ENCODE results near the gene RCSD1. TPM values are rescaled to one million over a fixed set of nuclear protein-coding genes. Genes with fewer than 3 reads are reported as not detected.

The RCSD1 gene
- total RNA-seq, 4 donors from 2014 or later: 16.8 to 19.0 (median 18.5) TPM

DNA sequence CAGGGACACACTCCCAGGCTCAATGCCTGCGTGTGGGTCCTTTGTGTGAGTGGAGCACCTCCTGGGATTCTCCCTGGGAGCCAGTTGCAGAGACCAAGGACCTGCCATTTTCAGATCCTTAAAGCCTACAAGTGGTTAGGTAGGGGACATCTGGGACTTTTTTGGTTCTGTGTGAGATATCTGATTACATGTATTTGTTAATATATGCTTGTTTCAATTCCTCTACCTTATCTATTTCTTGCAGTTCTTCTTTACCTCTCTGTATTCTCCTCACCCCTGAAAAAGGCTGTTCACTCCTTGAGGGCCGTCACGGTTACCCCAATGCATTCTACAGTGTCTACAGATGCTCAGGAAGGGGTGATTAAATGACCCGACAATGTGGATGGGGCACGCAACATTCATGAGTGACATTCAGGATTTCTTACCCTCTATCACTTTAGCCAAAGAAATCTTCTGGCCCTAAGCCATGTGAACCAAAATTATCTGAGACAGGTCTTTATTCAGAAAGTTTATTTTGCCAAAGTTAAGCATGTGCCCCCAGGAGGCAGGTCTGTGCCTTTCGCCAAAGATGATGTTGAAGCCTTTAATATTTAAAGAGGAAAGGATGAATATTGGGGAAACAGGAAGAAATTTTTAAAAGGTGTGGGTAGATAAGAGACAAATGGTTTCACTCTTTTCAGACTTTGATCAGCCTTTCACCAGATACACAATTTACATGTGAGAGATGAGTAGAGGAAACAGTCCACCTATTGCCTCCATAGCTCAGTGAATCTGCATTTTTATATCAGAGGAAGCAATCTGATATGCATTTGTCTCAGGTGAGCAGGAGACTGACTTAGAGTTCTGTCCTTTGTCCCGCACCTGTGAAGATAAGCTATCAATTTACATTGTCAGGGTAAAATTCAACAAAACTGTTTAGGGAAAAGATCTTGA is 47.1 kb downstream of the RCSD1 start:
- 93% methylated on average over 7 of the region's 7 CpGs for WGBS
- Histone ChIP-seq H3K27me3 (no peaks in the 10 kb centered on the region), H3K27ac (replicated peaks in 1 of 4) (no peak overlapping the region), H3K9me3 (no peaks in the 10 kb centered on the region), H3K36me3 (peaks cover 0 to 12% (median 0%) of the 10 kb centered on the region in 4 donors), H3K4me1 (peaks cover 17 to 42% (median 27%) of the 10 kb centered on the region in 4 donors), H3K4me3 (no peak overlapping the region)
- no peak for TF ChIP-seq POLR2A (IDR thresholded peaks at IDR 0.05; ENCODE audit: low read depth)
- no peak for TF ChIP-seq CTCF (IDR thresholded peaks at IDR 0.05)
- no peak for TF ChIP-seq EP300 (IDR thresholded peaks at IDR 0.05)
- TF ChIP-seq POLR2AphosphoS5 (IDR thresholded peaks at IDR 0.05): no peak
- no peak for DNase-seq (ENCODE audit: extremely low spot score)
- intact Hi-C loops (cut with DNase I): no loop called here

DNA sequence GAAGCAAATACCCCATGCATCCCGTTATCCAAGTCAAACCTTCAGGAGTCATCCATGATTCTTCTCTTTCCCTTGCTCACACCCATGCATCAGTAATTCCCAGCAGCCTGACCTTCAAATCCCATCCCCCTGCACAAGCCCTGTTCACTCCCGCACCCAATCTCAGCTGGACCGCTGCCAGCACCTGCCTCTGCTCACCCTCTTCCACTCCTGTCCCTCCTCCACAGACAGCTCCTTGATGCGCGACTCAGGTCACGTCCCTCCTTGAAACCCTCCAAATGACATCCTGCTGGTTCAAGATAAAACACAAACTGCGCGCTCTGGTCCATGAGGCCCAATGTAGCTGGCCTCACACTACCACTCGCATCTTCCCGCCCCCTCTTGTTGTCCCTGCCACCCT is 48.4 kb downstream of the RCSD1 start:
- Histone ChIP-seq H3K4me1 (peaks cover 30 to 55% (median 40%) of the 10 kb centered on the region in 4 donors), H3K4me3 (no peak overlapping the region), H3K9me3 (no peaks in the 10 kb centered on the region), H3K27ac (replicated peaks in 1 of 4) (no peak overlapping the region), H3K36me3 (peaks cover 0 to 8% (median 0%) of the 10 kb centered on the region in 4 donors), H3K27me3 (no peaks in the 10 kb centered on the region)
- no peak for TF ChIP-seq EP300 (IDR thresholded peaks at IDR 0.05)
- TF ChIP-seq CTCF (IDR thresholded peaks at IDR 0.05): no peak
- no peak for TF ChIP-seq POLR2A (IDR thresholded peaks at IDR 0.05; ENCODE audit: low read depth)
- no peak for TF ChIP-seq POLR2AphosphoS5 (IDR thresholded peaks at IDR 0.05)
- intact Hi-C loops (cut with DNase I): no loop called here
- DNase-seq (ENCODE audit: extremely low spot score): no peak
- WGBS: 93% methylated on average over 10 of the region's 10 CpGs

- H3K36me3 ChIP-seq: peaks cover 0 to 4% (median 0%) of the 10 kb centered on the region in 4 donors
- intact Hi-C loops (cut with DNase I): no loop called here
- WGBS: 98% methylated on average over 3 of the region's 3 CpGs
- no peak for DNase-seq (ENCODE audit: extremely low spot score)
- no peak overlapping the region for H3K4me3 ChIP-seq
- H3K27me3 ChIP-seq: no peaks in the 10 kb centered on the region
- no peaks in the 10 kb centered on the region for H3K9me3 ChIP-seq
- peak overlapping the region in 1 of 4 donors; percentile 75 for H3K27ac ChIP-seq (replicated peaks in 1 of 4)
- TF ChIP-seq POLR2A (IDR thresholded peaks at IDR 0.05; ENCODE audit: low read depth) (no peak), POLR2AphosphoS5 (IDR thresholded peaks at IDR 0.05) (no peak), CTCF (IDR thresholded peaks at IDR 0.05) (no peak), EP300 (IDR thresholded peaks at IDR 0.05) (no peak)
- peaks cover 34 to 59% (median 44%) of the 10 kb centered on the region in 4 donors for H3K4me1 ChIP-seq
These were observed 48.8 kb downstream of the RCSD1 start for GRCh38 chr1:167678838-167679237.

DNA sequence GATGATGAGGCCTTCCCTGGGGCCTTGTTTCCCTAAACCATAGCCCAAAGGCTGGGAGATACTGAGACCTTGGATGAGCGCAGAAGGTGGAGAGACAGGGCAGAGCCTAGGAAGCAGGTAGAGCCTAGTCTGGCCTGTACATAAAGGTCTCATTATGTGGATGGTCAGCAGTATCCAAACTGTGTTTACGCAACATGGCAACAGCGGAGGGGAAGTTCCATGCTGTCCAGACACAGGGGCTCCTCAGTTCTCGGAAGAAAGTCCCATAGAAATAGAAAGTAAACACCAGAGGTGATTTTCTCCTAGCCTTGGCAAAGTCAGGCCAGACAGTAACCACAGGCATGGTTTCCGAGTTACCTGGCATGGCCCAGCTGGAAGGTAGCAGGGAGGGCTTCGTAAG is 49.7 kb downstream of the RCSD1 start:
- TF ChIP-seq POLR2AphosphoS5 (IDR thresholded peaks at IDR 0.05): no peak
- no peak for TF ChIP-seq POLR2A (IDR thresholded peaks at IDR 0.05; ENCODE audit: low read depth)
- TF ChIP-seq CTCF (IDR thresholded peaks at IDR 0.05): no peak
- TF ChIP-seq EP300 (IDR thresholded peaks at IDR 0.05): no peak
- intact Hi-C loops (cut with DNase I): no loop called here
- no peak for DNase-seq (ENCODE audit: extremely low spot score)
- 88% methylated on average over 5 of the region's 6 CpGs for WGBS
- H3K27ac ChIP-seq (replicated peaks in 1 of 4): peak overlapping the region in 3 of 4 donors; percentile 13 to 75 (median 69)
- no peaks in the 10 kb centered on the region for H3K9me3 ChIP-seq
- H3K4me1 ChIP-seq: peaks cover 43 to 62% (median 52%) of the 10 kb centered on the region in 4 donors
- no peaks in the 10 kb centered on the region for H3K27me3 ChIP-seq
- H3K36me3 ChIP-seq: no peaks in the 10 kb centered on the region
- no peak overlapping the region for H3K4me3 ChIP-seq
